ENCODE measurements around the gene AFF3. TPM values are rescaled to one million over a fixed set of nuclear protein-coding genes. Genes with fewer than 3 reads are reported as not detected.

Gene AFF3
- polyA plus RNA-seq, 1 donor (not counting 4 experiments of a cell fraction or from before 2014, with no cell fraction given) = not detected

GRCh38 chr2:99857372-99857771 is 285.0 kb downstream of the AFF3 start:
- Histone ChIP-seq H4K20me1 (ENCODE audit: control insufficient read depth, extremely low read depth, insufficient read depth, low read length) (no peaks in the 10 kb centered on the region), H3K79me2 (ENCODE audit: control insufficient read depth, insufficient read depth, low read length) (no peaks in the 10 kb centered on the region), H3K4me2 (ENCODE audit: control insufficient read depth, extremely low read depth, insufficient read depth, low read depth, low read length) (no peak overlapping the region), H3K4me1 (ENCODE audit: control insufficient read depth, extremely low read depth, insufficient read depth, low read length) (no peaks in the 10 kb centered on the region), H3K9me3 (ENCODE audit: control insufficient read depth, low read depth, low read length) (no peaks in the 10 kb centered on the region), H2AFZ (ENCODE audit: control insufficient read depth, low read length) (no peak overlapping the region), H3K27me3 (ENCODE audit: control insufficient read depth, extremely low read depth, insufficient read depth, low read length) (no peaks in the 10 kb centered on the region), H3K27ac (ENCODE audit: control insufficient read depth, insufficient read depth, low read length) (no peak overlapping the region), H3K36me3 (ENCODE audit: control insufficient read depth in 2 of 2, extremely low read depth in 1 of 2, insufficient read depth in 2 of 2, low read length in 2 of 2) (no peaks in the 10 kb centered on the region), H3K9ac (ENCODE audit: control insufficient read depth, extremely low read depth, insufficient read depth, low read length) (no peak overlapping the region), H3K9me1 (ENCODE audit: control insufficient read depth, extremely low read depth, insufficient read depth, low read length) (no peaks in the 10 kb centered on the region), H3K4me3 (ENCODE audit: control insufficient read depth in 2 of 3, extremely low read depth in 1 of 3, insufficient read depth in 2 of 3, low read depth in 1 of 3, low read length in 3 of 3) (no peak overlapping the region)
- no peak for DNase-seq (ENCODE audit: low read depth, low spot score)
- FAIRE-seq = no peak
- dilution Hi-C loops (cut with MboI; ENCODE audit: extremely low pct_ligation_motif_present, low sequenced_read_pairs) = no loop called here
- TF ChIP-seq, protein P1, sequence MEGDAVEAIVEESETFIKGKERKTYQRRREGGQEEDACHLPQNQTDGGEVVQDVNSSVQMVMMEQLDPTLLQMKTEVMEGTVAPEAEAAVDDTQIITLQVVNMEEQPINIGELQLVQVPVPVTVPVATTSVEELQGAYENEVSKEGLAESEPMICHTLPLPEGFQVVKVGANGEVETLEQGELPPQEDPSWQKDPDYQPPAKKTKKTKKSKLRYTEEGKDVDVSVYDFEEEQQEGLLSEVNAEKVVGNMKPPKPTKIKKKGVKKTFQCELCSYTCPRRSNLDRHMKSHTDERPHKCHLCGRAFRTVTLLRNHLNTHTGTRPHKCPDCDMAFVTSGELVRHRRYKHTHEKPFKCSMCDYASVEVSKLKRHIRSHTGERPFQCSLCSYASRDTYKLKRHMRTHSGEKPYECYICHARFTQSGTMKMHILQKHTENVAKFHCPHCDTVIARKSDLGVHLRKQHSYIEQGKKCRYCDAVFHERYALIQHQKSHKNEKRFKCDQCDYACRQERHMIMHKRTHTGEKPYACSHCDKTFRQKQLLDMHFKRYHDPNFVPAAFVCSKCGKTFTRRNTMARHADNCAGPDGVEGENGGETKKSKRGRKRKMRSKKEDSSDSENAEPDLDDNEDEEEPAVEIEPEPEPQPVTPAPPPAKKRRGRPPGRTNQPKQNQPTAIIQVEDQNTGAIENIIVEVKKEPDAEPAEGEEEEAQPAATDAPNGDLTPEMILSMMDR (optimal IDR thresholded peaks at IDR 0.05 in 1 of 3, IDR thresholded peaks at IDR 0.05 in 1 of 3, conservative IDR thresholded peaks at IDR 0.05 in 1 of 3; ENCODE audit: extremely low read depth in 1 of 3, insufficient read depth in 2 of 3, low read length in 3 of 3) = no peak
- no peak for TF ChIP-seq EZH2 (IDR thresholded peaks at IDR 0.05; ENCODE audit: low read length)

- no peak overlapping the region for H2AFZ ChIP-seq (ENCODE audit: control insufficient read depth, low read length)
- H3K36me3 ChIP-seq (ENCODE audit: control insufficient read depth in 2 of 2, extremely low read depth in 1 of 2, insufficient read depth in 2 of 2, low read length in 2 of 2) = no peaks in the 10 kb centered on the region
- no peaks in the 10 kb centered on the region for H3K4me1 ChIP-seq (ENCODE audit: control insufficient read depth, extremely low read depth, insufficient read depth, low read length)
- H3K27me3 ChIP-seq (ENCODE audit: control insufficient read depth, extremely low read depth, insufficient read depth, low read length) = no peaks in the 10 kb centered on the region
- H3K27ac ChIP-seq (ENCODE audit: control insufficient read depth, insufficient read depth, low read length) = no peak overlapping the region
- H3K79me2 ChIP-seq (ENCODE audit: control insufficient read depth, insufficient read depth, low read length) = no peaks in the 10 kb centered on the region
- no peaks in the 10 kb centered on the region for H4K20me1 ChIP-seq (ENCODE audit: control insufficient read depth, extremely low read depth, insufficient read depth, low read length)
- H3K9ac ChIP-seq (ENCODE audit: control insufficient read depth, extremely low read depth, insufficient read depth, low read length) = no peak overlapping the region
- H3K4me2 ChIP-seq (ENCODE audit: control insufficient read depth, extremely low read depth, insufficient read depth, low read depth, low read length) = no peak overlapping the region
- no peaks in the 10 kb centered on the region for H3K9me1 ChIP-seq (ENCODE audit: control insufficient read depth, extremely low read depth, insufficient read depth, low read length)
- no peaks in the 10 kb centered on the region for H3K9me3 ChIP-seq (ENCODE audit: control insufficient read depth, low read depth, low read length)
- TF ChIP-seq, protein P1 (optimal IDR thresholded peaks at IDR 0.05 in 1 of 3, IDR thresholded peaks at IDR 0.05 in 1 of 3, conservative IDR thresholded peaks at IDR 0.05 in 1 of 3; ENCODE audit: extremely low read depth in 1 of 3, insufficient read depth in 2 of 3, low read length in 3 of 3) = no peak
- TF ChIP-seq EZH2 (IDR thresholded peaks at IDR 0.05; ENCODE audit: low read length) = no peak
- DNase-seq (ENCODE audit: low read depth, low spot score) (no peak), FAIRE-seq (no peak)
- dilution Hi-C loops (cut with MboI; ENCODE audit: extremely low pct_ligation_motif_present, low sequenced_read_pairs) = no loop called here
- no peak overlapping the region for H3K4me3 ChIP-seq (ENCODE audit: control insufficient read depth in 2 of 3, extremely low read depth in 1 of 3, insufficient read depth in 2 of 3, low read depth in 1 of 3, low read length in 3 of 3)
Measured at GRCh38 chr2:99856119-99856518, 286.3 kb downstream of the AFF3 start.

Data from keratinocyte (primary cell).